Measurements from ENCODE around the gene IL3RA.
"Not testable (repeated sequence)": the region's sequence is repeated elsewhere in the genome, so short reads cannot be mapped to it uniquely, and the experiment has no call there.

Gene IL3RA

GRCh38 chrX:1336331-1336943 is at the start of gene IL3RA:
TSS of gene IL3RA (plus strand) at chrX:1336785. CDS start at chrX:1341766, 4,981 bp downstream.
- DNase-seq (ENCODE audit: low read depth in 2 of 2) = no peak

DNA sequence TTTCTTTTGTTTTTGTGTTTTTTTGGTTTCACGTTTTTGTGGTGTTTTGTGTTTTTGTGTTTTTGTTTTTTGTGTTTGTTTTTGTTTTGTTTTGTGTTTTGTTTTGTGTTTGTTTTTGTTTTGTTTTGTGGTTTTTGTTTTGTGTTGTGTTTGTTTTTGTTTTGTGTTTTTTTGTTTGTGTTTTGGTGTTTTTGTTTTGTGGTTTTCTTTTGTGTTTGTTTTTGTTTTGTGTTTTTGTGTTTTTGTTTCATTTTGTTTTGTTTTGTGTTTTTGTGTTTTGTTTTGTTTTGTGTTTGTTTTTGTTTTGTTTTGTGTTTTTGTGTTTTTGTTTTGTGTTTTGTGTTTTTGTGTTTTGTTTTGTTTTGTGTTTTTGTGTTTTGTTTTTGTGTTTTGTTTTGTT is 47.0 kb upstream of the IL3RA start:
- no peak for DNase-seq (ENCODE audit: low read depth in 2 of 2)

GRCh38 chrX:1291110-1291740 is 45.4 kb upstream of the IL3RA start:
- no peak for DNase-seq (ENCODE audit: low read depth in 2 of 2)

GRCh38 chrX:1292575-1293290 is 43.9 kb upstream of the IL3RA start:
- no peak for DNase-seq (ENCODE audit: low read depth in 2 of 2)

DNA sequence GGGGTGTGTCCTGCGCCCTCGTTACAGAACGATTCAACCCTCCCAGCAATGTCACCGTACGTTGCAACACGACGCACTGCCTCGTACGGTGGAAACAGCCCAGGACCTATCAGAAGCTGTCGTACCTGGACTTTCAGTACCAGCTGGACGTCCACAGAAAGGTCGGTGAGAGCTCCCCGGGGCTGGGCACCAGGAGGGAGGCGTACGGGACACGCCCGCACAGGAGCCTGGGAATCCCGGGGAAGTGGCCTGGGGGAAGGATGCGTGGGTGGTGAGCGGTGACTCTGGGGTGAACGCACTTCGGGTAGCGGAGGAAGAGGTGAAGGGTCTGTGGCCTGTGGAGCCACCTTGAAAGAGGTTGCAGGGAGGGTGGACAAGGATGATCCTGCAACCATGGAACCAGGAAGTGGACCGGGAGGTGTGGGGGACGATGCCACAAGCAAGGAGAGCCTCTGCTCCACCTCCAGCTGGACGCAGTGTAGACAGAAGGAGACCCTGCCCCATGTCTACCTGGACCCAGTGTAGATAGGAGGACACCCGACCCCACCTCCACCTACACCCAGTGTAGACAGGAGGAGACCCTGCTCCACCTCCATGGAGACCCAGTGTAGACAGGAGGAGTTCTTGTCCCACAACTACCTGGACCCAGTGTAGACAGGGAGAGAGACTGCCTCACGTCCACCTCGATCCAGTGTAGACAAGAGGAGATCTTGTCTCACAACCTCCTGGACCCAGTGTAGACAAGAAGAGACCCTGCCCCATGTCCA is 42.1 kb upstream of the IL3RA start:
- DNase-seq (ENCODE audit: low read depth in 2 of 2) = no peak

- DNase-seq (ENCODE audit: low read depth in 2 of 2) = no peak
These were observed 41.0 kb upstream of the IL3RA start for GRCh38 chrX:1295550-1295949.

DNA sequence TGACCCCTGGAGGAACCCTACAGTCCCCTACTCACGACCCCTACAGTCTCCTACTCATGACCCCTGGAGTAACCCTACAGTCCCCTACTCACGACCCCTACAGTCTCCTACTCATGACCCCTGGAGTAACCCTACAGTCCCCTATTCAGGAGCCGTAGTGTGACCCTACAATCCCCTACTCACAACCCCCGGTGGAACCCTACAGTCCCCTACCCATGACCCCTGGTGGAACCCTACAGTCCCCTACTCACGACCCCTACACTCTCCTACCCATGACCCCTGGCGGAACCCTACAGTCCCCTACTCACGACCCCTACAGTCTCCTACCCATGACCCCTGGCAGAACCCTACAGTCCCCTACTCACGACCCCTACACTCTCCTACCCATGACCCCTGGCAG is 39.0 kb upstream of the IL3RA start:
- not testable (repeated sequence) for DNase-seq (ENCODE audit: low read depth in 2 of 2)

GRCh38 chrX:1300449-1300848 is 36.1 kb upstream of the IL3RA start:
- DNase-seq (ENCODE audit: low read depth in 2 of 2) = no peak

DNA sequence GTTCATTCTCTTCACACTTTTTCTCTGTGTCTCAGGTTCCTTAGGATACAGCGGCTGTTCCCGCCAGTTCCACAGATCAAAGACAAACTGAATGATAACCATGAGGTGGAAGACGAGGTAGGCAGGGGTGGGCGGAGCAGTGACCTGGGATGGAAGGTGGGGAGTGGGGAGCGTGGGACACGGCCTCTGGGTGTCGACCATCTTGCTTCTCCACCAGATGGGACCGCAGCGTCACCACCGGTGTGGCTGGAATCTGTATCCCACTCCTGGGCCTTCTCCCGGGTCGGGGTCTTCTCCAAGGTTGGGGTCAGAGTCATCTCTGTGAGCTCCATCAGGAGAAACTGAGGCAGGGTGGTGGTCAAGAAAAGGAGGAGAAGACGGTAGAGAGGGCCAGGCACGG is 31.2 kb upstream of the IL3RA start:
- no peak for DNase-seq (ENCODE audit: low read depth in 2 of 2)

DNA sequence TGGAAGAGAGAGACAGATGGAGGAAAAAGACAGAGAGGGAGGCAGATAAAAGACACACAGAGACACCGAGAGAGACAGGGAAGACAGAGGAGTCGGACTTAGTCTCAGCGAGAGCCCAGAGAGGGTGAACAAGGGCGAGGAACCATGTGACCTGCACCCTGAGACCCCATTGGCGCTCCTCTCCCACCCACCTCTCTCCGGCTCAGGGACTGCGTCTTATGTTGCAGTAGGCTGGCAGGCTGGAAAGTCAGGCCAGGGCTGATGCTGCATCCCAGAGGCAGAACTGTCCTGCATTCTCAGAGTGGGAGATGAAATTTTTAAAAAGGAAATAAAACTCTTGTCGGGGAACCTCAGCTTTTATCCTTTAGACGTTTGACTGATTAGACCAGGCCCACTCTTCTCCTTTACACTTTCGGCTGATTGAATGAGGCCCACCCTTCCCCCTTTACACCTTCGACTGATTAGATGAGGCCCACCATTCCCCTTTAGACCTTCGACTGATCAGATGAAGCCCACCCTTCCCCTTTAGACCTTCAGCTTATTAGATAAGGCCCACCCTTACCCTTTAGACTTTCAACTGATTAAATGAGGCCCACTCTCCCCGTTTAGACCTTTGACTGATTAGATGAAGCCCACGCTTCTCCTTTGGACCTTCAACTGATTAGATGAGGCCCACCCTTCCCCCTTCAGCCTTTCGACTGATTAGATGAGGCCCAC is 29.5 kb upstream of the IL3RA start:
- no peak for DNase-seq (ENCODE audit: low read depth in 2 of 2)

DNA sequence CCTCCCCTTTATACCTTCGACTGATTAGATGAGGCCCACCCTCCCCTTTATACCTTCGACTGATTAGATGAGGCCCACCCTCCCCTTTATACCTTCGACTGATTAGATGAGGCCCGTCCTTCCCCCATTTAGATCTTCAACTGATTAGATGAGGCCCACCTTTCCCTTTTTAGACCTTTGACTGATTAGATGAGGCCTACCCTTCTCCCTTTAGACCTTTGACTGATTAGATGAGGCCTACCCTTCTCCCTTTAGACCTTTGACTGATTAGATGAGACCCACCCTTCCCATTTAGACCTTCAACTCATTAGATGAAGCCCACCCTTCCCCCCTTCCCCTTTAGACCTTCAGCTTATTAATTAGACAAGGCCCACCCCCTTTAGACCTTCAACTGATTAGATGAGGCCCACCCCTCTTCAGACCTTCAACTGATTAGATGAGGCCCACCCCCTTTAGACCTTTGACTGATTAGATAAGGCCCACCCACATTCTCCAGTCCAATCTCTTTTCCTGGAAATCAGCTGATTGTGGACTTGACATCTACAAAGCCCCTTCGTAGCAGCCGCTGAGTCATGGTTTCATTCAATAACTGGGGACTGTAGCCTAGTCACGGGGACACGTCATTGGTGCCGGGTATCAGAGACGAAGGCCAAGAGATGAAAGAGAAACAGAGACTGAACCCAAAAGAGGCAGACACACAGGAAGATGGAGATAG is 28.8 kb upstream of the IL3RA start:
- DNase-seq (ENCODE audit: low read depth in 2 of 2) = no peak

GRCh38 chrX:1308476-1308875 is 28.1 kb upstream of the IL3RA start:
- DNase-seq (ENCODE audit: low read depth in 2 of 2) = no peak

- not testable (repeated sequence) for DNase-seq (ENCODE audit: low read depth in 2 of 2)
These were observed 27.7 kb upstream of the IL3RA start for GRCh38 chrX:1308917-1309316.

DNA sequence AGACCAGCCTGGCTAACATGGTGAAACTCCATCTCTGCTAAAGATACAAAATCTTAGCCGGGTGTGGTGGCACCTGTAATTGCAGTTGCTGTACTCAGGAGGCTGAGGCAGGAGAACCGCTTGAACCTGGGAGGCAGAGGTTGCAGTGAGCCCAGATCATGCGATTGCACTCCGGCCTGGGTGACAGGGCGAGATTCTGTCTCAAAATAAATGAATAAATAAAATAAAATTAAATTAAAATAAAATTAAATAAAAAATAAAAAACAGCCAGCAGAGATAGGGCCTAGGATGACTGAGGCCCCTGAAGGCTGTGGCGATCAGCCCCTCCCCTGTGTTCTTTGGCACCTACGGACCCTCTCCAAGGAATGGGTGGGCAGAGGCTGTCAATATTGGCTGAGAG is 22.8 kb upstream of the IL3RA start:
- DNase-seq (ENCODE audit: low read depth in 2 of 2) = no peak

GRCh38 chrX:1316527-1316926 is 20.1 kb upstream of the IL3RA start:
- DNase-seq (ENCODE audit: low read depth in 2 of 2) = no peak

- DNase-seq (ENCODE audit: low read depth in 2 of 2) = no peak
These were observed 14.9 kb upstream of the IL3RA start for GRCh38 chrX:1321674-1322073.

- no peak for DNase-seq (ENCODE audit: low read depth in 2 of 2)
These were observed 14.2 kb upstream of the IL3RA start for GRCh38 chrX:1322393-1322792.

DNA sequence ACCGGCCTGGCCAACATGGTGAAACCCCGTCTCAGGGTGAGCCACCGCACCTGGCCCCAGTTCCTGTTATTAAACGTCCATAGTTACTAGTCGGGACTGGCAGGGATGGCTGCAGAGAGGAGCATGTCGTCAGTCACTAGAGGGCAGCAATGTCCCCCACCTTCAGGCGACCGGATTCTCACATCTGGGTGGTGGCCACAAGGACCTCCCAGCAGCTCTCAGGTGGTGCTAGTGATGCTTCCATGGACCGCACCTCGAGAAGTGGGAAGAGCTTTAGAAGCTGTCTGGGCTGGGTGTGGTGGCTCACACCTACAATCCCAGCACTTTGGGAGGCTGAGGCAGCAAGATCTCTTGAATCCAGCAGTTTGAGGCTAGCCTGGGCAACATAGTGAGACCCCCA is 13.3 kb upstream of the IL3RA start:
- peak; percentile 8 to 23 for DNase-seq (ENCODE audit: low read depth in 2 of 2)

DNA sequence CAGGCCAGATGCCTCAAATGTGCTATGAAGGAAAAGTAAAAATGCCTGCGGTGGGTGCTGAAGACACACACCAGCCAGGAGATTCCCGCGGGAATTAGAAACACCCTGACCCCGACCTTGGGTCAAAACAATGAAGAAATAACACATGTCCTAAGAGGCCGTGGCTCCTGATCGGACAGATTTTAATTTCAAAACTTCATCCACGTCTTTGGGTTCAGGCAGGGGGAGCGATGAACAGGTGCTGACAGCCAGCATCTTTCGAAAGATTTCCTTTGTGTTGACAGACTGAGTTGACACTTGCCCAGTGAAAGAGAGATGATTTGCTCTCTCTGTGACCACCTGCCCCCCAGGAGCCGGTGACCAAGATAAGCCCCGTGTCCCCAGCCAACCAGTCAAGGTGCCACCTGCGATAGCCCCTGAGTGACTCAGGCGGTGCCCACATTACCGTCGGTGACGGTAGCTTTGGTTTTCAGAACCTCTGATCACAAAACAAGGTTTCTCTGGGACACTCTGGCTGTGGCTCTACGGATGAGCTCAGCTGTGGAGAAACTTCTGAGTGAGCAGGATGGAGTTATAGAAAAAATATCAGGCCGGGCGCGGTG is 11.0 kb upstream of the IL3RA start:
- no peak for DNase-seq (ENCODE audit: low read depth in 2 of 2)

DNA sequence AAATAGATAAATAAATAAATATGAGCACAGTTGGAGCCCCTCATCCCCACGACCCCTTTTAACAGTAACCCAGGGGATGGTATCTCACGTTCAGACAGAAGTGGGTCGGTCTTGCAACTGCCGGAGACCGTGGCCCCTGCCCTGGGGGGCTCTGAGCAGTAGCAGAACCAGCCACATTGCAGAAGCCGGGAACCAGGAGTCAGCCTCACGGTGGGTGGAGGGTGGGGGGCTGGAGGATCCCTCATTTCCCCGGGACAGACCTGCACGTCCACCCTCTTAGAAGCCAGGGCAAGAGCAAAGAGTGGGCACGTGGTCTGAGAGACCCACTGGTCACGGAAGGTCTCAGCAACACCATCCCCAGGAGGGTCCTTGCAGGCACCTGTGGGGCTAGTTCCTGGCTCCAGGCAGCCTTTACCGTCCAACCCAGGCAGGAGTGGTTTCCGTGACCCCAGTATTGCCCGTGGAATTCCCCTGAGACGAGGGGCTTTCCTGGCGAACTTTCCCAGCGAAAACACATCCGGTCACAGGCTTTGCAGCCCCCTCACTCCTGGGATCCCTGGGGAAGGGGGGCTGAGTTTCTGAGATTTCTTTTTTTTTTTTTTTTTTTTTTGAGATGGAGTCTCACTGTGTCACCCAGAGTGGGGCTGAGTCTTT is 8.8 kb upstream of the IL3RA start:
- no peak for DNase-seq (ENCODE audit: low read depth in 2 of 2)

Data from stimulated activated CD8-positive, alpha-beta memory T cell treated with anti-CD3 and anti-CD28 coated beads, Interleukin-2, amount 100 ng/mL, for 1 hour (primary cell).